Upper lobe of left lung (tissue), 4 donors: Measurements from ENCODE around the gene CARD11.

Source experiments
- CTCF ChIP-seq, 6 experiments: fragments of 450-650 bp in 4 of 6; fragments of 200-600 bp in 2 of 6; sonication (generic) in 2 of 6; IDR thresholded peaks; one replicate each; pipeline ENCODE4 v1.5.1; 2016 to 2019; ENCODE audit warnings: antibody characterized with exemption in 6 of 6
- POLR2A ChIP-seq, 4 donors: fragments of 450-650 bp; IDR thresholded peaks; one replicate each; pipeline ENCODE4 v1.5.1; 2016 to 2017; ENCODE audit warnings: antibody characterized with exemption in 4 of 4, mild to moderate bottlenecking in 2 of 4

- no peak for TF ChIP-seq CTCF (IDR thresholded peaks at IDR 0.05)
- no peak for TF ChIP-seq POLR2A (IDR thresholded peaks at IDR 0.05)
Observed at GRCh38 chr7:2905027-2905426, 138.6 kb downstream of the CARD11 start.
